ENCODE measurements around the gene TGFBR3. TPM values are rescaled to one million over a fixed set of nuclear protein-coding genes. Genes with fewer than 3 reads are reported as not detected.

TGFBR3 gene
- total and polyA plus RNA-seq, 2 of the 4 experiments (the other 2 are of a cell fraction): 3.0 to 11.3 TPM

- in situ Hi-C loops (cut with MboI; ENCODE audit: low sequenced_read_pairs) (no loop called here), dilution Hi-C loops (cut with HindIII; ENCODE audit: low sequenced_read_pairs, unreplicated experiment) (no loop called here), intact Hi-C loops (cut with micrococcal nuclease) (no loop called here)
- Histone ChIP-seq H3K27me3 (ENCODE audit: control insufficient read depth, insufficient read depth, low read length) (peaks cover 1% of the 10 kb centered on the region), H3K79me1 (ENCODE audit: low read depth in 1 of 2, low read length in 2 of 2) (peaks cover 20 to 38% of the 10 kb centered on the region in 2 experiments; a peak in 3 of 4 replicates), H3K18ac (ENCODE audit: low read depth, low read length) (no peak overlapping the region), H2BK120ac (ENCODE audit: low read depth, low read length) (no peak overlapping the region), H2AK5ac (ENCODE audit: low read depth, low read length) (no peak overlapping the region), H4K20me1 (ENCODE audit: insufficient read depth, low read length) (peaks cover 16% of the 10 kb centered on the region; the same call in 1 of the 2 replicates), H3K4me3 (ENCODE audit: insufficient read depth, low read depth, low read length) (no peak overlapping the region), H3K56ac (ENCODE audit: extremely low read depth, insufficient read depth, low read length) (no peak overlapping the region), H4K8ac (ENCODE audit: low read depth in 2 of 2, low read length in 2 of 2) (no peak overlapping the region), H2AFZ (replicated peaks; ENCODE audit: low read length, poor library complexity) (no peak overlapping the region), H3K9ac (ENCODE audit: low read depth, low read length) (no peak overlapping the region), H3K4me1 (ENCODE audit: control insufficient read depth, insufficient read depth, low read length) (peaks cover 9% of the 10 kb centered on the region), H2BK5ac (ENCODE audit: low read depth, low read length, poor library complexity, severe bottlenecking) (no peak overlapping the region), H3K9me1 (ENCODE audit: insufficient read depth, low read length) (peaks cover 10% of the 10 kb centered on the region), H2BK15ac (ENCODE audit: low read depth, low read length) (no peak overlapping the region), H3K4ac (ENCODE audit: low read depth, low read length) (no peak overlapping the region), H2BK20ac (ENCODE audit: low read depth, low read length) (no peak overlapping the region), H4K5ac (ENCODE audit: low read depth, low read length) (no peak overlapping the region), H3K14ac (replicated peaks; ENCODE audit: low read depth, low read length) (no peak overlapping the region), H3K4me2 (ENCODE audit: low read depth, low read length) (no peak overlapping the region), H3K27ac (ENCODE audit: insufficient read depth, low read length) (no peak overlapping the region), H4K91ac (ENCODE audit: insufficient read depth, low read depth, low read length) (no peak overlapping the region), H3K23ac (ENCODE audit: low read depth, low read length) (no peak overlapping the region), H2AK9ac (replicated peaks; ENCODE audit: low read depth, low read length, poor library complexity) (no peak overlapping the region), H3K9me3 (ENCODE audit: control insufficient read depth, insufficient read depth, low read length) (no peaks in the 10 kb centered on the region), H3K36me3 (ENCODE audit: control insufficient read depth, insufficient read depth, low read length) (no peaks in the 10 kb centered on the region)
- DNase-seq (no peak), ATAC-seq (ENCODE audit: low read depth) (no peak)
- ChIA-PET CTCF (interaction anchor here (1.5 kb wide), 1 partner anchor 23 kb away, joined by 3 read pairs; no protein-coding TSS in a partner anchor), POLR2A (ENCODE audit: unreplicated experiment) (no interaction called here)
- 95% methylated on average over 4 of the region's 4 CpGs; no CpG with 5 or more reads in 1 of the 2 experiments for WGBS, 2 experiments (ENCODE audit: extremely low coverage in 2 of 2, insufficient read length in 1 of 2)
- BruUV-seq (replicated peaks): no TSS peak
- TF ChIP-seq MAZ (IDR thresholded peaks at IDR 0.05; ENCODE audit: borderline replicate concordance, low read depth, low read length) (no peak), CHD1 (IDR thresholded peaks at IDR 0.05; ENCODE audit: low read depth, low read length) (no peak), NFE2L2 (IDR thresholded peaks at IDR 0.05; ENCODE audit: low read depth, low read length) (no peak), RCOR1 (IDR thresholded peaks at IDR 0.05; ENCODE audit: insufficient replicate concordance, low read length) (no peak), RFX5 (IDR thresholded peaks at IDR 0.05; ENCODE audit: low read depth, low read length) (no peak), MXI1 (IDR thresholded peaks at IDR 0.05; ENCODE audit: borderline replicate concordance, low read depth, low read length) (no peak), BHLHE40 (IDR thresholded peaks at IDR 0.05; ENCODE audit: low read depth, low read length) (no peak), CTCF (conservative IDR thresholded peaks at IDR 0.05; ENCODE audit: low read depth, low read length) (no peak), POLR2A (IDR thresholded peaks at IDR 0.05; ENCODE audit: low read depth, low read length) (no peak), SMC3 (IDR thresholded peaks at IDR 0.05; ENCODE audit: low read depth, low read length) (no peak)
Measured at GRCh38 chr1:91874167-91874566, 11.8 kb downstream of the TGFBR3 start.
